ENCODE data around the gene CELSR1.
A peak's percentile ranks its signal among the peaks of the same experiment; 100 is the strongest.
"Not testable (repeated sequence)": the region's sequence is repeated elsewhere in the genome, so short reads cannot be mapped to it uniquely, and the experiment has no call there.

CELSR1 gene

GRCh38 chr22:46514592-46515207 lies 22.7 kb downstream of the CELSR1 start:
- DNase-seq (ENCODE audit: low read depth, low spot score) = peak; percentile 83

- no peak for DNase-seq (ENCODE audit: low read depth, low spot score)
Measured at GRCh38 chr22:46513908-46514550, 23.4 kb downstream of the CELSR1 start.

- DNase-seq (ENCODE audit: low read depth, low spot score) = no peak
Measured at GRCh38 chr22:46512683-46513082, 24.7 kb downstream of the CELSR1 start.

- no peak for DNase-seq (ENCODE audit: low read depth, low spot score)
Measured at GRCh38 chr22:46512039-46512370, 25.4 kb downstream of the CELSR1 start.

- DNase-seq (ENCODE audit: low read depth, low spot score) = no peak
Measured at GRCh38 chr22:46511151-46512038, 26.0 kb downstream of the CELSR1 start.

GRCh38 chr22:46509416-46510089 lies 27.9 kb downstream of the CELSR1 start:
- no peak for DNase-seq (ENCODE audit: low read depth, low spot score)

GRCh38 chr22:46508491-46508999 lies 28.9 kb downstream of the CELSR1 start:
- DNase-seq (ENCODE audit: low read depth, low spot score) = peak; percentile 66

GRCh38 chr22:46507451-46508425 lies 29.7 kb downstream of the CELSR1 start:
- DNase-seq (ENCODE audit: low read depth, low spot score) = no peak

GRCh38 chr22:46504584-46504983 lies 32.8 kb downstream of the CELSR1 start:
- DNase-seq (ENCODE audit: low read depth, low spot score) = peak; percentile 47

GRCh38 chr22:46502440-46503175 lies 34.8 kb downstream of the CELSR1 start:
- DNase-seq (ENCODE audit: low read depth, low spot score) = no peak

- DNase-seq (ENCODE audit: low read depth, low spot score) = peak; percentile 79
Measured at GRCh38 chr22:46501701-46502100, 35.7 kb downstream of the CELSR1 start.

GRCh38 chr22:46501265-46501664 lies 36.2 kb downstream of the CELSR1 start:
- DNase-seq (ENCODE audit: low read depth, low spot score) = not testable (repeated sequence)

GRCh38 chr22:46500201-46500600 lies 37.2 kb downstream of the CELSR1 start:
- DNase-seq (ENCODE audit: low read depth, low spot score) = peak; percentile 69

GRCh38 chr22:46499805-46500189 lies 37.6 kb downstream of the CELSR1 start:
- no peak for DNase-seq (ENCODE audit: low read depth, low spot score)

- no peak for DNase-seq (ENCODE audit: low read depth, low spot score)
Measured at GRCh38 chr22:46491946-46492345, 45.5 kb downstream of the CELSR1 start.

GRCh38 chr22:46490538-46490937 lies 46.9 kb downstream of the CELSR1 start:
- DNase-seq (ENCODE audit: low read depth, low spot score) = no peak

GRCh38 chr22:46486996-46487717 lies 50.3 kb downstream of the CELSR1 start:
- no peak for DNase-seq (ENCODE audit: low read depth, low spot score)

GRCh38 chr22:46484861-46485595 lies 52.4 kb downstream of the CELSR1 start:
- peak; percentile 68 for DNase-seq (ENCODE audit: low read depth, low spot score)

Measured in astrocyte of the hippocampus (primary cell).